ENCODE measurements around the gene MSRB3.

DNA sequence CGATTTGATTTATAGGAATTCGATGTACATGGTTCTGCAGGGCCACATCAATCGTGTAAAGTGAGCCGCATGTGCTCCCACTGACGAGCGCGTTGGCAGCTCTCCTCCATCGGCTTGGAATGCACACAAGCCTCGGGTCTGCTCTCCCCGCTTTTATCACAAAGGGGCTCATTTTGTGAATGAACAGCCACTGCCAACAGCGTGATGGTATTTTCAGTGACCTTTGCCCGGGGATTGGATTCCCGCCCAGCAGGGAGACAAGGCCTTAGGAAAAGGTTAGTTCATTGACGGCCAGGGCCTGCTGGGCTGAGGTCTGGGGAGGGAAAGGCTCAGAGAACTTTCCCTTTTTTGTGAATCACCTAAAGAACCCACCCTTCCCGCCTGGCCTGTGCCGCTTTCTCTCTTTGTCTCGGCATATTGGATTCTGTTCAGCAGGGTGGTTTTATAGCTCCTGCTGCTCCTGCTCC, 232.1 kb downstream of the MSRB3 start:
- TF ChIP-seq CTCF (IDR thresholded peaks at IDR 0.05) (no peak), EP300 (IDR thresholded peaks at IDR 0.05) (no peak)
